HG03565 (cell line): ENCODE results near the gene ELAC2.

Experiments used
- ATAC-seq: cut with Tn5 transposase; IDR thresholded peaks from one replicate; pipeline ENCODE4 v1.9.1; 2021; ENCODE audit warnings: mild to moderate bottlenecking, moderate library complexity; ENCODE audit not compliant: unreplicated experiment

Gene ELAC2

GRCh38 chr17:13017655-13018459 lies at the start of gene ELAC2:
ELAC2 (minus strand) TSS chr17:13018027; CDS start chr17:13017947, 80 bp downstream.
- ATAC-seq, result peak; percentile 97

- no peak for ATAC-seq
These were observed 47.2 kb upstream of the ELAC2 start for GRCh38 chr17:13065032-13065431.

- no peak for ATAC-seq
These were observed 37.3 kb upstream of the ELAC2 start for GRCh38 chr17:13055131-13055530.

GRCh38 chr17:13054666-13055065 lies 36.8 kb upstream of the ELAC2 start:
- ATAC-seq, result no peak

- no peak for ATAC-seq
These were observed 34.1 kb upstream of the ELAC2 start for GRCh38 chr17:13051915-13052314.

- ATAC-seq, result no peak
These were observed 29.3 kb upstream of the ELAC2 start for GRCh38 chr17:13047011-13047606.

- ATAC-seq, result no peak
These were observed 28.5 kb upstream of the ELAC2 start for GRCh38 chr17:13046361-13046760.

GRCh38 chr17:13044572-13045065 lies 26.8 kb upstream of the ELAC2 start:
- no peak for ATAC-seq

- ATAC-seq, result no peak
These were observed 21.3 kb upstream of the ELAC2 start for GRCh38 chr17:13038931-13039665.

GRCh38 chr17:13036751-13037150 lies 18.9 kb upstream of the ELAC2 start:
- ATAC-seq, result no peak

GRCh38 chr17:13035420-13035819 lies 17.6 kb upstream of the ELAC2 start:
- ATAC-seq, result no peak

GRCh38 chr17:13031718-13032350 lies 14.0 kb upstream of the ELAC2 start:
- no peak for ATAC-seq

- no peak for ATAC-seq
These were observed 12.9 kb upstream of the ELAC2 start for GRCh38 chr17:13030459-13031300.

- no peak for ATAC-seq
These were observed 12.2 kb upstream of the ELAC2 start for GRCh38 chr17:13030056-13030455.

GRCh38 chr17:13029340-13029739 lies 11.5 kb upstream of the ELAC2 start:
- no peak for ATAC-seq

GRCh38 chr17:13027246-13027645 lies 9.4 kb upstream of the ELAC2 start:
- no peak for ATAC-seq

- ATAC-seq, result no peak
These were observed 7.9 kb upstream of the ELAC2 start for GRCh38 chr17:13025687-13026086.

- no peak for ATAC-seq
These were observed 7.4 kb upstream of the ELAC2 start for GRCh38 chr17:13025258-13025627.

GRCh38 chr17:13024526-13025257 lies 6.9 kb upstream of the ELAC2 start:
- ATAC-seq, result peak; percentile 90

GRCh38 chr17:13024016-13024415 lies 6.2 kb upstream of the ELAC2 start:
- no peak for ATAC-seq
